Fibroblast of lung (primary cell): ENCODE results near the gene SPI1.

ENCODE experiments used
- EZH2 ChIP-seq: IDR thresholded peaks from 2 replicates; pipeline ENCODE4 v1.5.1; 2012; ENCODE audit warnings: low read length, control low read depth, mild to moderate bottlenecking; ENCODE audit errors: missing control alignments
- TF ChIP-seq, protein P1 (sequence below), 2 donors: IDR thresholded peaks in 1 of 2; conservative IDR thresholded peaks in 1 of 2; 1 replicate in 1 of 2; 2 replicates in 1 of 2; pipeline ENCODE4 v1.5.1; 2011 to 2012; ENCODE audit warnings: low read length in 2 of 2, control low read depth in 1 of 2, inconsistent platforms in 1 of 2, low read depth in 1 of 2, mild to moderate bottlenecking in 1 of 2

GRCh38 chr11:47337229-47337924 lies 41.0 kb downstream of the SPI1 start:
- TF ChIP-seq, protein P1, sequence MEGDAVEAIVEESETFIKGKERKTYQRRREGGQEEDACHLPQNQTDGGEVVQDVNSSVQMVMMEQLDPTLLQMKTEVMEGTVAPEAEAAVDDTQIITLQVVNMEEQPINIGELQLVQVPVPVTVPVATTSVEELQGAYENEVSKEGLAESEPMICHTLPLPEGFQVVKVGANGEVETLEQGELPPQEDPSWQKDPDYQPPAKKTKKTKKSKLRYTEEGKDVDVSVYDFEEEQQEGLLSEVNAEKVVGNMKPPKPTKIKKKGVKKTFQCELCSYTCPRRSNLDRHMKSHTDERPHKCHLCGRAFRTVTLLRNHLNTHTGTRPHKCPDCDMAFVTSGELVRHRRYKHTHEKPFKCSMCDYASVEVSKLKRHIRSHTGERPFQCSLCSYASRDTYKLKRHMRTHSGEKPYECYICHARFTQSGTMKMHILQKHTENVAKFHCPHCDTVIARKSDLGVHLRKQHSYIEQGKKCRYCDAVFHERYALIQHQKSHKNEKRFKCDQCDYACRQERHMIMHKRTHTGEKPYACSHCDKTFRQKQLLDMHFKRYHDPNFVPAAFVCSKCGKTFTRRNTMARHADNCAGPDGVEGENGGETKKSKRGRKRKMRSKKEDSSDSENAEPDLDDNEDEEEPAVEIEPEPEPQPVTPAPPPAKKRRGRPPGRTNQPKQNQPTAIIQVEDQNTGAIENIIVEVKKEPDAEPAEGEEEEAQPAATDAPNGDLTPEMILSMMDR (conservative IDR thresholded peaks at IDR 0.05 in 1 of 2, IDR thresholded peaks at IDR 0.05 in 1 of 2; ENCODE audit: low read depth in 1 of 2, low read length in 2 of 2): no peak
- TF ChIP-seq EZH2: no peak
